ENCODE results near the gene PALM2AKAP2.

PALM2AKAP2 gene

GRCh38 chr9:109792951-109793546 lies 13.1 kb downstream of the PALM2AKAP2 start:
- H3K4me3 ChIP-seq (ENCODE audit: low read depth, low read length): no peak overlapping the region
- DNase-seq (ENCODE audit: low read depth): peak; percentile 92
- TF ChIP-seq CTCF (conservative IDR thresholded peaks at IDR 0.05; ENCODE audit: low read depth, low read length): no peak

GRCh38 chr9:109793921-109794320 lies 13.9 kb downstream of the PALM2AKAP2 start:
- no peak for DNase-seq (ENCODE audit: low read depth)
- TF ChIP-seq CTCF (conservative IDR thresholded peaks at IDR 0.05; ENCODE audit: low read depth, low read length): no peak
- H3K4me3 ChIP-seq (ENCODE audit: low read depth, low read length): no peak overlapping the region

- H3K4me3 ChIP-seq (ENCODE audit: low read depth, low read length): no peak overlapping the region
- DNase-seq (ENCODE audit: low read depth): peak; percentile 46
- no peak for TF ChIP-seq CTCF (conservative IDR thresholded peaks at IDR 0.05; ENCODE audit: low read depth, low read length)
Observed at GRCh38 chr9:109794361-109795012, 14.5 kb downstream of the PALM2AKAP2 start.

GRCh38 chr9:109795613-109796012 lies 15.6 kb downstream of the PALM2AKAP2 start:
- TF ChIP-seq CTCF (conservative IDR thresholded peaks at IDR 0.05; ENCODE audit: low read depth, low read length): no peak
- H3K4me3 ChIP-seq (ENCODE audit: low read depth, low read length): no peak overlapping the region
- DNase-seq (ENCODE audit: low read depth): no peak

- H3K4me3 ChIP-seq (ENCODE audit: low read depth, low read length): no peak overlapping the region
- no peak for DNase-seq (ENCODE audit: low read depth)
- TF ChIP-seq CTCF (conservative IDR thresholded peaks at IDR 0.05; ENCODE audit: low read depth, low read length): no peak
Observed at GRCh38 chr9:109796078-109796477, 16.1 kb downstream of the PALM2AKAP2 start.

- no peak for TF ChIP-seq CTCF (conservative IDR thresholded peaks at IDR 0.05; ENCODE audit: low read depth, low read length)
- DNase-seq (ENCODE audit: low read depth): no peak
- no peak overlapping the region for H3K4me3 ChIP-seq (ENCODE audit: low read depth, low read length)
Observed at GRCh38 chr9:109797006-109797405, 17.0 kb downstream of the PALM2AKAP2 start.

GRCh38 chr9:109797509-109797908 lies 17.5 kb downstream of the PALM2AKAP2 start:
- DNase-seq (ENCODE audit: low read depth): no peak
- TF ChIP-seq CTCF (conservative IDR thresholded peaks at IDR 0.05; ENCODE audit: low read depth, low read length): no peak
- no peak overlapping the region for H3K4me3 ChIP-seq (ENCODE audit: low read depth, low read length)

All from choroid plexus epithelial cell (primary cell).